SK-N-MC (cell line): Measurements from ENCODE around the gene DHODH.

Source experiments
- EZH2 ChIP-seq: fragments of 200-600 bp; sonication (generic); IDR thresholded peaks from one replicate; pipeline ENCODE4 v1.6.1; 2017; ENCODE audit warnings: antibody characterized with exemption
- POLR2AphosphoS5 ChIP-seq: IDR thresholded peaks from 2 replicates; pipeline ENCODE4 v1.6.1; 2012; ENCODE audit warnings: mild to moderate bottlenecking, low read depth, low read length, borderline replicate concordance

- TF ChIP-seq EZH2, result no peak
- TF ChIP-seq POLR2AphosphoS5, result no peak
Measured at GRCh38 chr16:71985262-71985974, 23.1 kb upstream of the DHODH start.
